GM12878 (cell line): ENCODE measurements around the gene FAM227A. TPM values are rescaled to one million over a fixed set of nuclear protein-coding genes. Genes with fewer than 3 reads are reported as not detected.

Experiments used
- ATAC-seq: fragments of 200-7000 bp; cut with Tn5 transposase; 3 replicates; pipeline ENCODE4 v1.9.1; 2020; ENCODE audit warnings: mild to moderate bottlenecking, moderate library complexity
- BruUV-seq: library from RNA; stranded (reverse); fragments of 400-500 nt; replicated peaks from 2 replicates; lab custom pipeline; 2021; lab: Mats Ljungman, UMichigan
- CTCF ChIA-PET: fragments of 300-600 bp; sonication (Branson Sonifier 250); formaldehyde crosslinking; extraction: SDS; loops from one replicate; lab custom pipeline; 2021; ENCODE audit warnings: inconsistent platforms; lab: Yijun Ruan, JAX
- POLR2A ChIA-PET: fragments of 350-600 bp; formaldehyde crosslinking; extraction: SDS; loops from one replicate; lab custom pipeline; 2021; ENCODE audit warnings: inconsistent platforms; lab: Charles Lee
- RAD21 ChIA-PET: fragments of 300-600 bp; sonication (Branson Sonifier 250); formaldehyde crosslinking; loops from one replicate; lab custom pipeline; 2023; ENCODE audit warnings: antibody characterized with exemption; ENCODE audit not compliant: unreplicated experiment; lab: Charles Lee
- SMC1A ChIA-PET: fragments of 300-600 bp; sonication (Branson Sonifier 250); formaldehyde crosslinking; loops from one replicate; lab custom pipeline; 2023; ENCODE audit not compliant: unreplicated experiment, uncharacterized antibody; lab: Charles Lee
- DNase-seq: peaks from one replicate; pipeline ENCODE4 v3.0.0-alpha.2; 2011; ENCODE audit warnings: low read depth, low spot score
- FAIRE-seq: peaks from 3 replicates; lab custom pipeline; 2011; peaks lifted over from hg19 to GRCh38; lab: Jason Lieb, UNC
- H2AFZ ChIP-seq: 2 replicates; pipeline ENCODE4 v1.6.0; 2011; ENCODE audit warnings: low read depth, low read length, control low read depth; ENCODE audit not compliant: control insufficient read depth
- H3K27ac ChIP-seq: 2 replicates; pipeline ENCODE4 v1.5.1; 2011; ENCODE audit warnings: control low read depth; ENCODE audit not compliant: control insufficient read depth, insufficient read depth
- H3K27me3 ChIP-seq, 2 experiments: replicated peaks in 1 of 2; 2 replicates each; pipeline versions ENCODE4 v1.6.0 to v1.6.1; 2011; ENCODE audit warnings: low read length in 1 of 2; ENCODE audit not compliant: control insufficient read depth in 2 of 2, insufficient read depth in 2 of 2
- H3K36me3 ChIP-seq, 2 experiments: 2 replicates each; pipeline ENCODE4 v1.5.1; 2011; ENCODE audit warnings: low read length in 1 of 2; ENCODE audit not compliant: control insufficient read depth in 2 of 2, insufficient read depth in 2 of 2
- H3K4me1 ChIP-seq: 2 replicates; pipeline ENCODE4 v1.6.1; 2011; ENCODE audit warnings: mild to moderate bottlenecking, low read length, moderate library complexity, mixed read lengths; ENCODE audit not compliant: control insufficient read depth, insufficient read depth
- H3K4me2 ChIP-seq: 2 replicates; pipeline ENCODE4 v1.6.0; 2011; ENCODE audit warnings: control low read depth; ENCODE audit not compliant: control insufficient read depth, insufficient read depth
- H3K4me3 ChIP-seq: fragments of 200-600 bp; sonication (generic); 2 replicates; pipeline ENCODE4 v1.5.1; 2016
- H3K79me2 ChIP-seq: 2 replicates; pipeline ENCODE4 v1.6.0; 2011; ENCODE audit warnings: low read length; ENCODE audit not compliant: control insufficient read depth, insufficient read depth
- H3K9ac ChIP-seq: 2 replicates; pipeline ENCODE4 v1.8.0; 2011; ENCODE audit warnings: low read length, control low read depth, mixed read lengths; ENCODE audit not compliant: control insufficient read depth, insufficient read depth
- H3K9me3 ChIP-seq: replicated peaks from 3 replicates; pipeline ENCODE4 v1.5.1; 2011; ENCODE audit warnings: mild to moderate bottlenecking, low read length; ENCODE audit not compliant: control insufficient read depth, insufficient read depth
- H4K20me1 ChIP-seq: 2 replicates; pipeline ENCODE4 v1.6.0; 2011; ENCODE audit not compliant: control insufficient read depth, insufficient read depth
- CUX1 ChIP-seq: IDR thresholded peaks from 2 replicates; pipeline ENCODE4 v1.6.1; 2012; ENCODE audit warnings: improper control_type of control experiment, low read depth, low read length; ENCODE audit not compliant: insufficient replicate concordance
- E2F4 ChIP-seq: IDR thresholded peaks from 2 replicates; pipeline ENCODE4 v1.6.1; 2012; ENCODE audit warnings: low read depth, low read length, improper control_type of control experiment
- MTA2 ChIP-seq: fragments of 450-650 bp; IDR thresholded peaks from 2 replicates; pipeline ENCODE4 v1.6.1; 2016; ENCODE audit warnings: low read depth, mild to moderate bottlenecking, moderate library complexity
- NFYB ChIP-seq: IDR thresholded peaks from 2 replicates; pipeline ENCODE4 v1.6.1; 2011; ENCODE audit warnings: low read depth, mild to moderate bottlenecking, low read length, improper control_type of control experiment, moderate library complexity; ENCODE audit not compliant: insufficient read depth
- PBX3 ChIP-seq: IDR thresholded peaks from 2 replicates; pipeline ENCODE4 v1.6.1; 2011; ENCODE audit warnings: mild to moderate bottlenecking, low read depth, low read length, moderate library complexity; ENCODE audit not compliant: insufficient replicate concordance
- SREBF1 ChIP-seq: IDR thresholded peaks from 2 replicates; pipeline ENCODE4 v1.6.1; 2012; ENCODE audit warnings: mild to moderate bottlenecking, low read length
- SUZ12 ChIP-seq: fragments of 200-600 bp; sonication (generic); IDR thresholded peaks from one replicate; pipeline ENCODE4 v1.6.1; 2018; ENCODE audit warnings: antibody characterized with exemption, mild to moderate bottlenecking; ENCODE audit not compliant: unreplicated experiment
- USF2 ChIP-seq: IDR thresholded peaks from 2 replicates; pipeline ENCODE4 v1.6.1; 2011; ENCODE audit warnings: low read depth, low read length, improper control_type of control experiment, borderline replicate concordance
- ZBED1 ChIP-seq: IDR thresholded peaks from 2 replicates; pipeline ENCODE4 v1.6.1; 2016; ENCODE audit warnings: borderline replicate concordance
- WGBS: methylation state at CpG from one replicate; pipeline ENCODE4 v1.1.6; 2016; ENCODE audit warnings: low lambda C conversion rate; ENCODE audit not compliant: insufficient replicate concordance, insufficient coverage; ENCODE audit errors: missing lambda C conversion rate; 5-methylcytosine and 5-hydroxymethylcytosine counted together
- in situ Hi-C: fragments of 300-500 bp; cut with MboI; formaldehyde crosslinking; loops from 9 replicates; pipeline ENCODE4 v1.14.3; 2018; ENCODE audit warnings: mixed read lengths
- intact Hi-C: fragments of 100-400 bp; cut with micrococcal nuclease; formaldehyde crosslinking; loops from one replicate; pipeline ENCODE4 v1.14.2; 2022; ENCODE audit not compliant: unreplicated experiment
- polyA plus RNA-seq, 11 experiments: library from polyadenylated mRNA; depleted of rRNA in 4 of 11; unstranded in 6 of 11; stranded (reverse) in 5 of 11; fragments of >200 nt; fragmentation: Nextera tagmentation in 4 of 11; fragmentation: Illumina TruSeq in 1 of 11; extraction: Ambion mirVana in 4 of 11; extraction: Trizol in 1 of 11; gene quantifications; 1 replicate in 1 of 11; 2 replicates in 10 of 11; pipeline versions ENCODE4 v1.2.1 to v1.2.3, GENCODE V29; 2011 to 2016; ENCODE audit warnings: inconsistent platforms in 2 of 11, missing spikeins in 2 of 11, low read depth in 1 of 11
- total RNA-seq, 4 experiments: library from RNA; depleted of rRNA in 3 of 4; stranded (reverse); fragments of >200 nt in 3 of 4; fragmentation: Illumina TruSeq in 1 of 4; extraction: Trizol in 1 of 4; gene quantifications; 2 replicates each; pipeline versions ENCODE4 v1.2.1 to v1.2.3, GENCODE V29; 2013 to 2021

The FAM227A gene
- total and polyA plus RNA-seq, 10 of the 15 experiments (the other 5 are each of a cell fraction or from before 2014, with no cell fraction given) = 0.02 to 0.59 (median 0.25) TPM

- TF ChIP-seq CUX1 (no peak), SUZ12 (no peak), SREBF1 (peak; percentile 42; the same call in 1 of the 2 replicates)
These were observed 25.6 kb upstream of the FAM227A start, which contains the start of gene TOMM22 (continued) for GRCh38 chr22:38681582-38682335.

- Histone ChIP-seq H3K9ac (no peak overlapping the region), H3K4me3 (no peak overlapping the region), H4K20me1 (no peaks in the 10 kb centered on the region), H2AFZ (no peak overlapping the region), H3K27me3 (no peaks in the 10 kb centered on the region), H3K79me2 (no peaks in the 10 kb centered on the region), H3K9me3 (no peaks in the 10 kb centered on the region), H3K36me3 (no peaks in the 10 kb centered on the region; a peak in 1 of 4 replicates), H3K27ac (no peak overlapping the region), H3K4me1 (no peaks in the 10 kb centered on the region), H3K4me2 (no peak overlapping the region)
- BruUV-seq = no TSS peak
- ATAC-seq (no peak), FAIRE-seq (no peak), DNase-seq (no peak)
- POLR2A ChIA-PET = no interaction called here
- CTCF ChIA-PET = no interaction called here
- 98% methylated on average over 3 of the region's 3 CpGs for WGBS
- SMC1A ChIA-PET = no interaction called here
- RAD21 ChIA-PET = no interaction called here
- in situ Hi-C loops (no loop called here), intact Hi-C loops (no loop called here)
- TF ChIP-seq E2F4 (no peak), ZBED1 (no peak), PBX3 (no peak), NFYB (no peak), MTA2 (no peak), USF2 (no peak)
These were observed 19.6 kb upstream of the FAM227A start for GRCh38 chr22:38675833-38676232.
